K562 (cell line): ENCODE measurements around the gene ICAM1. TPM values are rescaled to one million over a fixed set of nuclear protein-coding genes. Genes with fewer than 3 reads are reported as not detected.

Experiments
- ADNP ChIP-seq: fragments of 200-800 bp; sonication (Bioruptor generic); IDR thresholded peaks from 2 replicates; pipeline ENCODE4 v1.6.1; 2016; ENCODE audit warnings: missing genetic modification characterization, missing compliant biosample characterization
- ATF1 ChIP-seq, 2 experiments: fragments of 450-650 bp in 1 of 2; IDR thresholded peaks; 2 replicates each; pipeline ENCODE4 v1.6.1; 2016; ENCODE audit warnings: missing compliant biosample characterization in 1 of 2, missing genetic modification characterization in 1 of 2
- CHD1 ChIP-seq: fragments of 200-600 bp; sonication (generic); IDR thresholded peaks from one replicate; pipeline ENCODE4 v1.6.1; 2012; ENCODE audit warnings: mild to moderate bottlenecking, moderate library complexity, low read length, inconsistent platforms
- CREB3L1 ChIP-seq: fragments of 450-650 bp; IDR thresholded peaks from 2 replicates; pipeline ENCODE4 v1.6.1; 2014; ENCODE audit warnings: low read depth, mild to moderate bottlenecking, moderate library complexity, borderline replicate concordance
- DIDO1 ChIP-seq: fragments of 450-650 bp; IDR thresholded peaks from 2 replicates; pipeline ENCODE4 v1.6.1; 2016; ENCODE audit warnings: low read depth, missing biosample characterization, missing genetic modification characterization
- ETV5 ChIP-seq: sonication (generic); formaldehyde crosslinking; IDR thresholded peaks from 2 replicates; pipeline ENCODE4 v1.4.0; 2020; ENCODE audit warnings: low read depth, mild to moderate bottlenecking, missing genetic modification reagents
- FOXA1 ChIP-seq: fragments of 450-650 bp; IDR thresholded peaks from 2 replicates; pipeline ENCODE4 v1.6.1; 2016; ENCODE audit warnings: mild to moderate bottlenecking, borderline replicate concordance
- MXI1 ChIP-seq: IDR thresholded peaks from 2 replicates; pipeline ENCODE4 v1.6.1; 2011; ENCODE audit warnings: low read depth, mild to moderate bottlenecking, improper control_type of control experiment, low read length
- NR1H2 ChIP-seq: sonication (generic); formaldehyde crosslinking; IDR thresholded peaks from 2 replicates; pipeline ENCODE4 v1.4.0; 2020; ENCODE audit warnings: mild to moderate bottlenecking, missing genetic modification reagents
- NR2C1 ChIP-seq, 2 experiments: fragments of 450-650 bp; IDR thresholded peaks; 2 replicates each; pipeline ENCODE4 v1.6.1; 2017; ENCODE audit warnings: mild to moderate bottlenecking in 2 of 2, antibody characterized with exemption in 1 of 2, inconsistent platforms in 1 of 2, missing compliant biosample characterization in 1 of 2, missing genetic modification characterization in 1 of 2
- NR2C2 ChIP-seq, 2 experiments: fragments of 200-800 bp in 1 of 2; sonication (Bioruptor generic) in 1 of 2; sonication (generic) in 1 of 2; formaldehyde crosslinking in 1 of 2; IDR thresholded peaks; 2 replicates each; pipeline versions ENCODE4 v1.6.1 to v1.8.0; 2016 to 2022; ENCODE audit warnings: mild to moderate bottlenecking in 1 of 2, missing compliant biosample characterization in 1 of 2, missing genetic modification characterization in 1 of 2, missing genetic modification reagents in 1 of 2
- PCBP1 ChIP-seq: fragments of 200-400 bp; formaldehyde crosslinking; IDR thresholded peaks from 2 replicates; pipeline ENCODE4 v1.6.1; 2018; ENCODE audit warnings: mild to moderate bottlenecking, low read depth, low read length; ENCODE audit not compliant: poor library complexity, severe bottlenecking
- RBM25 ChIP-seq: fragments of 200-400 bp; formaldehyde crosslinking; IDR thresholded peaks from 2 replicates; pipeline ENCODE4 v1.6.1; 2018; ENCODE audit warnings: low read length, low read depth, moderate library complexity; ENCODE audit not compliant: severe bottlenecking
- SAFB ChIP-seq: fragments of 200-400 bp; formaldehyde crosslinking; IDR thresholded peaks from 2 replicates; pipeline ENCODE4 v1.6.1; 2017; ENCODE audit warnings: low read depth, low read length, borderline replicate concordance
- SAP30 ChIP-seq: fragments of 200-600 bp; sonication (generic); IDR thresholded peaks from 2 replicates; pipeline ENCODE4 v1.6.1; 2012; ENCODE audit warnings: borderline replicate concordance, low read depth, mild to moderate bottlenecking, moderate library complexity, low read length, control low read depth, inconsistent platforms; ENCODE audit not compliant: insufficient read depth, poor library complexity, severe bottlenecking
- SNIP1 ChIP-seq: fragments of 450-650 bp; IDR thresholded peaks from 2 replicates; pipeline ENCODE4 v1.7.1; 2017; ENCODE audit warnings: low read depth, mild to moderate bottlenecking
- ZNF165 ChIP-seq: fragments of 250-450 bp; sonication (Bioruptor Pico); IDR thresholded peaks from 2 replicates; pipeline ENCODE4 v1.4.0; 2020; ENCODE audit warnings: borderline replicate concordance
- ZNF655 ChIP-seq: fragments of 250-450 bp; sonication (Bioruptor Pico); IDR thresholded peaks from 2 replicates; pipeline ENCODE4 v1.5.0; 2021
- polyA plus RNA-seq, 8 experiments: library from polyadenylated mRNA; depleted of rRNA in 4 of 8; stranded (reverse) in 5 of 8; unstranded in 3 of 8; fragments of >200 nt; fragmentation: Nextera tagmentation in 2 of 8; fragmentation: Illumina TruSeq in 1 of 8; extraction: Ambion mirVana in 2 of 8; extraction: Trizol in 1 of 8; gene quantifications; 2 replicates each; pipeline versions ENCODE4 v1.2.1 to v1.2.3, GENCODE V29; 2011 to 2014; ENCODE audit warnings: inconsistent platforms in 1 of 8, missing spikeins in 1 of 8
- total RNA-seq, 7 experiments: library from RNA; depleted of rRNA in 6 of 7; stranded (reverse); fragments of >200 nt in 6 of 7; fragmentation: Illumina TruSeq in 2 of 7; extraction: Trizol in 2 of 7; gene quantifications; 2 replicates each; pipeline versions ENCODE4 v1.2.1 to v1.2.3, GENCODE V29; 2011 to 2021; ENCODE audit warnings: low replicate concordance in 1 of 7

Gene ICAM1
- total and polyA plus RNA-seq, 9 of the 15 experiments (the other 6 are each of a cell fraction or from before 2014, with no cell fraction given): 2.3 to 24.4 (median 13.4) TPM

GRCh38 chr19:10251792-10252694, 18.9 kb upstream of the ICAM1 start, which contains the start of gene MRPL4 (continued):
- TF ChIP-seq CREB3L1 (peak; percentile 78), NR2C2 (CRISPR knock-in tag; IDR thresholded peaks at IDR 0.05) (peak; percentile 95), NR2C2 (tag; IDR thresholded peaks at IDR 0.05) (peak; percentile 99), ZNF655 (0 out of 2 replicates have a peak, but pooled peaks have one; percentile 29), FOXA1 (no peak), SNIP1 (no peak), MXI1 (peak; percentile 89), DIDO1 (tag) (peak; percentile 91), ETV5 (CRISPR knock-in tag) (peak; percentile 85; the same call in 1 of the 2 replicates), NR2C1 (IDR thresholded peaks at IDR 0.05) (peak; percentile 97), NR2C1 (tag; IDR thresholded peaks at IDR 0.05) (peak; percentile 98), PCBP1 (peak; percentile 65), CHD1 (no peak), ATF1 (CRISPR knock-in tag; IDR thresholded peaks at IDR 0.05) (peak; percentile 99), ATF1 (tag; IDR thresholded peaks at IDR 0.05) (peak; percentile 100), ZNF165 (CRISPR knock-in tag) (no peak), ADNP (tag) (no peak), NR1H2 (CRISPR knock-in tag) (peak; percentile 97), RBM25 (peak; percentile 67), SAFB (peak; percentile 68), SAP30 (peak; percentile 82)
